IPS-20b (cell line): ENCODE results near the gene USP47.

Experiments used
- H3K27ac ChIP-seq: one replicate; pipeline ENCODE4 v1.5.1; 2013; ENCODE audit warnings: low read length
- H3K27me3 ChIP-seq: 2 replicates; pipeline ENCODE4 v1.6.1; 2013; ENCODE audit warnings: mild to moderate bottlenecking, low read length, inconsistent platforms; ENCODE audit not compliant: insufficient read depth
- H3K36me3 ChIP-seq: 2 replicates; pipeline ENCODE4 v1.6.1; 2013; ENCODE audit warnings: low read depth, mild to moderate bottlenecking, inconsistent platforms, low read length, moderate library complexity; ENCODE audit not compliant: insufficient read depth
- H3K4me1 ChIP-seq: 2 replicates; pipeline ENCODE4 v1.6.1; 2013; ENCODE audit warnings: mild to moderate bottlenecking, control low read depth, inconsistent platforms, low read length, moderate library complexity; ENCODE audit not compliant: insufficient read depth
- H3K4me3 ChIP-seq: 2 replicates; pipeline ENCODE4 v1.5.1; 2013; ENCODE audit warnings: mild to moderate bottlenecking, low read length, inconsistent platforms
- H3K9ac ChIP-seq: 2 replicates; pipeline ENCODE4 v1.6.1; 2013; ENCODE audit warnings: low read depth, mild to moderate bottlenecking, inconsistent platforms, low read length, moderate library complexity
- H3K9me3 ChIP-seq: 2 replicates; pipeline ENCODE4 v1.6.1; 2013; ENCODE audit warnings: mild to moderate bottlenecking, low read depth, low read length, inconsistent platforms; ENCODE audit not compliant: insufficient read depth

Gene USP47

DNA sequence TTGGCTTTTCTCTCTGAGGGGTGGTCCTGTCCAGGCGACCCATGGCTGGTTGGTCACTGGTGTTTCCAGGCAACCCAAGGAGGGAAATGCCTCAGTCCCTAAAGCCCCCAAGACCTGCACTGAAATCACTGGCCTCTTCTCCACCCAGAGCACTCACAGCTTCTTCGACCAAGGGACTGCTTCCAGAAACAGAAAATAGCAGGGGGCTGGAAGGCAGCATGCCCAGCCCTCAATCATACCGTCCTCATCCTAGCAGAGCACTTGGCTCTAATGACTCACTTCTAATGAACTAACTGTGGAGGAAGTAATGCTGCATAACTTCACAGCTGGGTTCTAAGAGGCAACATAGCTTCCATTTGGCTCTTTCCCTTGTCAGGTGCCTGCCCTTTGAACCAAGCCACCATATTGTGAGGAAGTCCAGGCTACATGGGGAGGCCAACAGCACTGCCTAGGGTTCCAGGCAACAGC, 139.1 kb downstream of the USP47 start:
- Histone ChIP-seq H3K27me3 (no peaks in the 10 kb centered on the region), H3K27ac (no peak overlapping the region), H3K36me3 (no peaks in the 10 kb centered on the region), H3K9ac (no peak overlapping the region), H3K4me3 (no peak overlapping the region), H3K4me1 (peaks cover 4% of the 10 kb centered on the region; the same call in 1 of the 2 replicates), H3K9me3 (no peaks in the 10 kb centered on the region)

GRCh38 chr11:11981364-11981763, 139.6 kb downstream of the USP47 start:
- H3K27me3 ChIP-seq = no peaks in the 10 kb centered on the region
- H3K4me1 ChIP-seq = peaks cover 4% of the 10 kb centered on the region
- H3K27ac ChIP-seq = no peak overlapping the region
- H3K9ac ChIP-seq = no peak overlapping the region
- H3K4me3 ChIP-seq = no peak overlapping the region
- no peaks in the 10 kb centered on the region for H3K9me3 ChIP-seq
- H3K36me3 ChIP-seq = no peaks in the 10 kb centered on the region

DNA sequence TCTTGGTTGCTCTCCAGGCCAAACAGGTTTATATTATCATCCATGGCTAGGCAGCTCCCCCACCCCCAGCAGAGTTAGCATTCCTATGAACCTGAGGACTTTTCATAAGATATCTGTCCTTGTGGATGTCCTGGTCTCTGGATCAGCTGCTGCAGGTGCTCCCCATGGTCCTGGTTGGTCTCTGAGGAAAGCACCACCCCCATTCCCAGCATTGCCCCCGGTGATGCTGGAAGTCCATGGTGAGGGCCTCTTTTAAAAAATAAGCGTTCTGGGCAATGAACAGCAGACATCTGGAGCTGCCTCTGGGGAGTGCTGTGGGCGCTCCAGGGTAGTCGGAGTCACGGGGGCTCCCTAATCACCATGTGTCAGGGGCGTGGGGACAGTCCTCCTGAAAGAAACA, 140.1 kb downstream of the USP47 start:
- peaks cover 9% of the 10 kb centered on the region for H3K4me1 ChIP-seq

DNA sequence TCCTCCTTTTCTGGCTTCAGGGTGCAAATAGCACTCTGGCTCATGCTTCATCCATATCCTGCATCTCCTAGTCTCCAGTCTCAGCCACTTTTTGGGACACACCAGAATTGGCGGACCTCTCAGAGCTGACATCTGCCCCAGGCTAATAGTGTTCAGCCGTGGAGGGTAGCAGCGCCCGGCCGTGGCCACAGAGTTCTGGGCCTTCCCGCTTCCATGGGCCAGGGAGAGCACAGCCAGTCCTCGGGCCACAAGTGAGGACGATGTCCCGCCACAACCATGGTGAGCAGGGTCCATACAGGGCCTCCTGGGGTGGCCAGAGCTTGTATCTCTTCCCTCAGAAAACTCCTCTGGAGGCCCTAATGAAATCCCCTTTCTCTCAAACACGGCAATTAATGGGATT, 140.7 kb downstream of the USP47 start:
- Histone ChIP-seq H3K4me1 (peaks cover 12% of the 10 kb centered on the region), H3K27ac (no peak overlapping the region), H3K4me3 (no peak overlapping the region), H3K9ac (no peak overlapping the region), H3K9me3 (no peaks in the 10 kb centered on the region), H3K36me3 (no peaks in the 10 kb centered on the region), H3K27me3 (no peaks in the 10 kb centered on the region)

More for the DNA sequence above, 140.1 kb downstream of the USP47 start:
- H3K9ac ChIP-seq = no peak overlapping the region
- H3K36me3 ChIP-seq = no peaks in the 10 kb centered on the region
- H3K27ac ChIP-seq = no peak overlapping the region
- H3K27me3 ChIP-seq = no peaks in the 10 kb centered on the region
- H3K9me3 ChIP-seq = no peaks in the 10 kb centered on the region
- H3K4me3 ChIP-seq = no peak overlapping the region

DNA sequence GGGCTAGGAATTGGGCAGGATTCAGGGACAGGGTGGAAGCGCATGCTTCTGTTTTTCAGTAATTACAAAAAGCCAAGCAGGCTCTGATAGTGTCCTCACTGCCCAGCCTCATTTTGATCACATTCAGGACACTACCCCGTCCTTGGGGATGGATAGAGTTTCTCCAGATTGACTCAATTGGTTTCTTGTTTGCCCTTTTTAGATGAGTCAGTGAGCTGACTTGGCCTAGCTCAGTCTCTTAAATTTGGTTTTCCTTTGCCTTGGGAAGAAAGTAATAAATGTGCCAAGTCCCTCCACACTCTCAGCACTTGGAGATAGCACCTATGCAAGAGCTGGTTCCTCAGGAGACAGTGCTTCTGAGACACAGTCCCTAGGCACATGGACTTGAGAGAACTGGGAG, 141.2 kb downstream of the USP47 start:
- no peaks in the 10 kb centered on the region for H3K36me3 ChIP-seq
- H3K27ac ChIP-seq = no peak overlapping the region
- H3K4me1 ChIP-seq = peaks cover 12% of the 10 kb centered on the region
- no peaks in the 10 kb centered on the region for H3K27me3 ChIP-seq
- H3K9ac ChIP-seq = no peak overlapping the region
- H3K9me3 ChIP-seq = no peaks in the 10 kb centered on the region
- no peak overlapping the region for H3K4me3 ChIP-seq

GRCh38 chr11:11983427-11983826, 141.7 kb downstream of the USP47 start:
- Histone ChIP-seq H3K9me3 (no peaks in the 10 kb centered on the region), H3K4me1 (peaks cover 12% of the 10 kb centered on the region), H3K4me3 (no peak overlapping the region), H3K27me3 (no peaks in the 10 kb centered on the region), H3K9ac (no peak overlapping the region), H3K27ac (no peak overlapping the region), H3K36me3 (no peaks in the 10 kb centered on the region)

DNA sequence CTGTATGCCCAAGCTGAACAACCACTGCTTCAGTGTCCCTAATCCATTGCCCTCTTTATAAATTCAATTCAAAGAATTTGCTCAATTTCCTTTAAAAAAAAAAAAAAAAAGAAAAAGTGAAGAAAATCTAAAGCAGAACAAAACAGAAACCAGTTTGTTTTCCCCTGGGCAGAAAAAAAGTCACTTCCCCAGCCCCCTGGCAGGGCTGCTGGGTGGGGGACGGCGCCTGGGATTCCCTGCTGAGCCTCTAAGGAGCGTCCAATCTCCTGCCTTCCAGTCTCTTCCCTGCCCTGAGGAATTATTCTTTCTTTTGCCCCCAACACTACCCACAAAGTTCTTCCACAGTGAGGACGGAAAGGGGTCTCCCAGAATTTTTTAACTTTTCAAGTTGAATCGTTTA, 142.8 kb downstream of the USP47 start:
- H3K4me3 ChIP-seq = no peak overlapping the region
- no peaks in the 10 kb centered on the region for H3K9me3 ChIP-seq
- no peak overlapping the region for H3K9ac ChIP-seq
- no peaks in the 10 kb centered on the region for H3K27me3 ChIP-seq
- no peak overlapping the region for H3K27ac ChIP-seq
- no peaks in the 10 kb centered on the region for H3K36me3 ChIP-seq
- peaks cover 12% of the 10 kb centered on the region for H3K4me1 ChIP-seq

GRCh38 chr11:11985016-11985715, 143.4 kb downstream of the USP47 start:
- Histone ChIP-seq H3K27ac (no peak overlapping the region), H3K9me3 (no peaks in the 10 kb centered on the region)

DNA sequence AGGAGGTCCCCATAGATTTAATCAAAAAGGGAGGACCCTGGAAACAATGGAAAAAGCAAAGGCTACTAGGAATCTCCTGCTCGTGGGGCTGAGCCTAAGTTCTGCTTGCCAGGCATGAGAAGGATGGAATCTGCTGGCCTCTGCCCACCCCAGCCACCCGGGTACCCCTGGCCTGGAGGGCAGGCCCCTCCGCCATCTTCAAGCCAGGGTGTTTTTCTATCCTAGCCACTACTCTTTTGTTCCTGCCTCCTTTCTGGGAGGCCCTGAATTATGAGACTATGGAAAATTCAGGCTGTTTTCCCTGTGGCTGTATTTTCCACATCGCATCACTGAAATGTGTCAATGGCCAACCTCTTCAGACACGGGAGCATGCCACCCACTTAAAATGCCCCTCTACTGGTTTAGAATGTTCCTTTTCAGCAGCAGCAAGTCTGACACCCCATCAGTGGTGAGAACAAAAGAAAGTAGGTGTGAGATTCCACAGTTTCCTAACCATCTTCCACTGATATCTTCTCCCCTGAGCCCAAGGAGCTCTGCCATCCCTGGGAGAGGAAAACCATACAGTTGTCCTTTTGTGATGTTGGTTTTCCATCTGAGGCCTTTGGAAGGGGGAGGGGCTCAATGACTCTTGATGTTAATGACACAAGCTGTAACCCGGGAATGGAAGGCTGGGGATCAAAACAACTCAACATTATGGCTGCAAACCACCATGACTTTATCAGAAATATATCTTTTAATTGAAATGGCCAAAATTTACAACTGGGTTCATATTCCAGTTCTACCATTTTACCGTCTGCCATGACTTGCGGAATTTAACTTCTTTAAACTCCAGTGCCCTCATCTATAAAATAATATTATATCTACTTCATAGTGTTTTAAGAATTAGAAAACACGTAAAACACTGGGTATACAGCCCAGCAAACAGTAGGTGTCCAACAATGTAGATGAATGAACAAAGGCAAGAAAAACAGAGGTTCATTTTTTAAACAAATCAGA, 144.5 kb downstream of the USP47 start:
- H3K9ac ChIP-seq = no peak overlapping the region
- H3K4me3 ChIP-seq = no peak overlapping the region
- no peaks in the 10 kb centered on the region for H3K27me3 ChIP-seq
- H3K9me3 ChIP-seq = no peaks in the 10 kb centered on the region
- no peak overlapping the region for H3K27ac ChIP-seq
- peaks cover 12% of the 10 kb centered on the region for H3K4me1 ChIP-seq
- H3K36me3 ChIP-seq = no peaks in the 10 kb centered on the region

More at GRCh38 chr11:11985016-11985715, 143.4 kb downstream of the USP47 start:
- H3K36me3 ChIP-seq = no peaks in the 10 kb centered on the region
- H3K4me1 ChIP-seq = peaks cover 12% of the 10 kb centered on the region
- H3K9ac ChIP-seq = no peak overlapping the region
- H3K4me3 ChIP-seq = no peak overlapping the region
- no peaks in the 10 kb centered on the region for H3K27me3 ChIP-seq

GRCh38 chr11:11987503-11988022, 145.8 kb downstream of the USP47 start:
- Histone ChIP-seq H3K4me1 (peaks cover 12% of the 10 kb centered on the region), H3K27ac (no peak overlapping the region), H3K9ac (no peak overlapping the region)

DNA sequence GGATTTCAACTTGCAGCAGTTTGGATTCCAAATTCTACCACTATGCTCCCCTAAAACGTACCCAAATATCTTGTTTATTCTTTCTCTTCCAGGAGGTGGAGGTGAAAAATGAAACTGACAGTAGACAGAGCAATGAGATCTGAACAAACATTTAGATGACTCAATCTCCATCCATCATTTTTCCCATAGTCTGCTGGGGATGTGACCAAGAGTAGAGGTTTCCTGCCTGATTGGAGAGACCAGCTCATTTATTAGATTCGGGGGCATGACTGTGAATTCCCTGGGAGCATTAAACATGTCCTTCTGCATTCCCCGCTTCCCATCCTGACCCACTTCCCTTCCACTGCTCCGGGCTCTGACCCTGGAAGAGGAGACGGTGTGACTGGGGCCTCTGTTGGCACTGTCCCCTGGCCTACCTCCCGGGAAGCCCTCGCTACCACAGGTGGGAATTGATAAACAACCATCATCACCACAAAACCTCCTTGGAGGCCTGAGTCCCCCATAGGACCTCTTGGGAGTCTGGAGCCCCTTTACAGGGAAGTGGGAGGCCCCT, 146.4 kb downstream of the USP47 start:
- Histone ChIP-seq H3K27me3 (no peaks in the 10 kb centered on the region), H3K4me1 (peaks cover 12% of the 10 kb centered on the region), H3K4me3 (no peak overlapping the region), H3K27ac (no peak overlapping the region), H3K9ac (no peak overlapping the region), H3K36me3 (no peaks in the 10 kb centered on the region), H3K9me3 (no peaks in the 10 kb centered on the region)

More at GRCh38 chr11:11987503-11988022, 145.8 kb downstream of the USP47 start:
- Histone ChIP-seq H3K36me3 (no peaks in the 10 kb centered on the region), H3K4me3 (no peak overlapping the region), H3K27me3 (no peaks in the 10 kb centered on the region), H3K9me3 (no peaks in the 10 kb centered on the region)
